ENCODE measurements around the gene UBE2N.

DNA sequence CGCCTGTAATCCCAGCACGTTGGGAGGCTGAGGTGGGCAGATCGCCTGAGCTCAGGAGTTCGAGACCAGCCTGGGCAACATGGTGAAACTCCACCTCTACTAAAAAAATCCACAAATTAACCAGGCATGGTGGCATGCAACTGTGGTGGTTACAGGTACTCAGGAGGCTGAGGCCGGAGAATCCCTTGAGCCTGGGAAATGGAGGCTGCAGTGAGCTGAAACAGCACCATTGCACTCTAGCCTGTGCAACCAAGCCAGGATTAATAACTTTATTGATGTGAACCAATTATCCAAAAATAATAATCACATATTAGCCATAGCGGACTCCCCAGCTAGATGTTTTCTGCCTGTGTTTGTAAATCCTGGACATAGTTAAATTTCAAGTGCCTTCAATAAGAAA lies 65.8 kb downstream of the UBE2N start:
- TF ChIP-seq, protein P1, sequence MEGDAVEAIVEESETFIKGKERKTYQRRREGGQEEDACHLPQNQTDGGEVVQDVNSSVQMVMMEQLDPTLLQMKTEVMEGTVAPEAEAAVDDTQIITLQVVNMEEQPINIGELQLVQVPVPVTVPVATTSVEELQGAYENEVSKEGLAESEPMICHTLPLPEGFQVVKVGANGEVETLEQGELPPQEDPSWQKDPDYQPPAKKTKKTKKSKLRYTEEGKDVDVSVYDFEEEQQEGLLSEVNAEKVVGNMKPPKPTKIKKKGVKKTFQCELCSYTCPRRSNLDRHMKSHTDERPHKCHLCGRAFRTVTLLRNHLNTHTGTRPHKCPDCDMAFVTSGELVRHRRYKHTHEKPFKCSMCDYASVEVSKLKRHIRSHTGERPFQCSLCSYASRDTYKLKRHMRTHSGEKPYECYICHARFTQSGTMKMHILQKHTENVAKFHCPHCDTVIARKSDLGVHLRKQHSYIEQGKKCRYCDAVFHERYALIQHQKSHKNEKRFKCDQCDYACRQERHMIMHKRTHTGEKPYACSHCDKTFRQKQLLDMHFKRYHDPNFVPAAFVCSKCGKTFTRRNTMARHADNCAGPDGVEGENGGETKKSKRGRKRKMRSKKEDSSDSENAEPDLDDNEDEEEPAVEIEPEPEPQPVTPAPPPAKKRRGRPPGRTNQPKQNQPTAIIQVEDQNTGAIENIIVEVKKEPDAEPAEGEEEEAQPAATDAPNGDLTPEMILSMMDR (IDR thresholded peaks at IDR 0.05; ENCODE audit: control extremely low read depth in 1 of 3, insufficient read depth in 1 of 3, low read depth in 1 of 3, low read length in 3 of 3) = no peak
- TF ChIP-seq GTF2F1 (IDR thresholded peaks at IDR 0.05; ENCODE audit: borderline replicate concordance, low read depth, low read length) = no peak
- TF ChIP-seq POU5F1 (IDR thresholded peaks at IDR 0.05; ENCODE audit: low read depth, low read length) = no peak
- TF ChIP-seq RAD21 (IDR thresholded peaks at IDR 0.05 in 1 of 2, conservative IDR thresholded peaks at IDR 0.05 in 1 of 2; ENCODE audit: low read depth in 2 of 2, low read length in 2 of 2) = no peak
- TF ChIP-seq CBX5 (IDR thresholded peaks at IDR 0.05; ENCODE audit: low read depth, low read length) = no peak
- TF ChIP-seq CREB1 (IDR thresholded peaks at IDR 0.05) = no peak
- no peak for TF ChIP-seq TAF1 (IDR thresholded peaks at IDR 0.05; ENCODE audit: low read depth, low read length)
- no peak for TF ChIP-seq EZH2 (IDR thresholded peaks at IDR 0.05; ENCODE audit: low read depth, low read length, severe bottlenecking)
- no peak for TF ChIP-seq EP300 (IDR thresholded peaks at IDR 0.05; ENCODE audit: borderline replicate concordance in 1 of 2, low read depth in 2 of 2, low read length in 2 of 2)
- no peak for TF ChIP-seq RFX5 (IDR thresholded peaks at IDR 0.05; ENCODE audit: borderline replicate concordance, low read depth, low read length)
- TF ChIP-seq POLR2A (IDR thresholded peaks at IDR 0.05; ENCODE audit: control extremely low read depth in 1 of 2, low read depth in 2 of 2, low read length in 2 of 2) = no peak
- TF ChIP-seq CBX8 (IDR thresholded peaks at IDR 0.05; ENCODE audit: borderline replicate concordance, low read depth, low read length) = no peak
- no peak for TF ChIP-seq SP1 (IDR thresholded peaks at IDR 0.05; ENCODE audit: low read depth, low read length)
